Measurements from ENCODE around the gene CCDC120.
A peak's percentile ranks its signal among the peaks of the same experiment; 100 is the strongest.

CCDC120 gene

DNA sequence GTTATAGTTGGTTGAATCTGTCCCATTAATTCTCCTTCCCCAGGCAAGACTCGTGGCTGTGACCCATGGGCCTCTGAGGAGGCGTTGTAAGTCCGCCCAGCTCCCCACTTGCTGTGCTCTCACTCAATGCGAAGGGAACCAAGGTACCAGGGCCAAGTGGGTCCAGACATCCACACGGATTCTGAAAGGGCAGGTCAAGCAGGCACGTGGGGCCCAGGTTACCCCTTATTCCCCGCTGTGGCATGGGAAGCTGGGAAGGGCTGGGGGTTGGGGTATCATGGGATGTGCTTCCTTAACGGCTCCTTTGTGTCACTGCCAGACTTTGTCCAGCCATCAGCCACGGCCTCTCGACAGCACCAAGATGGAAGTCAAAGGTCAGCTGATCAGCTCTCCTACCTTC, 3.1 kb downstream of the CCDC120 start:
- no peak for DNase-seq (ENCODE audit: low read depth in 2 of 2)

- DNase-seq (ENCODE audit: low read depth in 2 of 2): no peak
Observed at GRCh38 chrX:49063715-49064114, 4.9 kb downstream of the CCDC120 start.

GRCh38 chrX:49064303-49064702, 5.5 kb downstream of the CCDC120 start:
- no peak for DNase-seq (ENCODE audit: low read depth in 2 of 2)

- no peak for DNase-seq (ENCODE audit: low read depth in 2 of 2)
Observed at GRCh38 chrX:49064735-49065134, 5.9 kb downstream of the CCDC120 start.

GRCh38 chrX:49066278-49066677, 7.5 kb downstream of the CCDC120 start:
- DNase-seq (ENCODE audit: low read depth in 2 of 2): no peak

DNA sequence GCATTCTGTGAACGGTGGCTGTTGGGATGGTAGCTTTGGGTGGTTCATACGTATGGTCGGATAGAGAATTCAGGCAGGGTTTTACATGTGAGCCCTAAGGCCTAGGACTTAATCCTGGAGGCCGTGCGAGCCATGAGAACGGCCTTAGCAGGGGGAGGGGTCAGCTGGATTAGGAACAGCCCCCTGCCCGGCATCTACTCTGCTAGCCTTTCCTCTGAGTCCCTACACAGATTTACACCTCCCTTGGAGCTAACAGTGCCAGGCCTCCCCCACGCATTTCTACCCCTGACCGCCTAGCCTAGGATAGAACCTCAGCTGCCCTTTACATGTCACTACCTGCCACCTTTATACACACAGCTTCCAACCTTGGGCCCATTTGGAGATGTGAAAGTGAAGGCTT, 7.9 kb downstream of the CCDC120 start:
- no peak for DNase-seq (ENCODE audit: low read depth in 2 of 2)

GRCh38 chrX:49067285-49068120, 8.7 kb downstream of the CCDC120 start:
- no peak for DNase-seq (ENCODE audit: low read depth in 2 of 2)

GRCh38 chrX:49069038-49069437, 10.2 kb downstream of the CCDC120 start:
- no peak for DNase-seq (ENCODE audit: low read depth in 2 of 2)

- DNase-seq (ENCODE audit: low read depth in 2 of 2): no peak
Observed at GRCh38 chrX:49070988-49071387, 12.2 kb downstream of the CCDC120 start.

DNA sequence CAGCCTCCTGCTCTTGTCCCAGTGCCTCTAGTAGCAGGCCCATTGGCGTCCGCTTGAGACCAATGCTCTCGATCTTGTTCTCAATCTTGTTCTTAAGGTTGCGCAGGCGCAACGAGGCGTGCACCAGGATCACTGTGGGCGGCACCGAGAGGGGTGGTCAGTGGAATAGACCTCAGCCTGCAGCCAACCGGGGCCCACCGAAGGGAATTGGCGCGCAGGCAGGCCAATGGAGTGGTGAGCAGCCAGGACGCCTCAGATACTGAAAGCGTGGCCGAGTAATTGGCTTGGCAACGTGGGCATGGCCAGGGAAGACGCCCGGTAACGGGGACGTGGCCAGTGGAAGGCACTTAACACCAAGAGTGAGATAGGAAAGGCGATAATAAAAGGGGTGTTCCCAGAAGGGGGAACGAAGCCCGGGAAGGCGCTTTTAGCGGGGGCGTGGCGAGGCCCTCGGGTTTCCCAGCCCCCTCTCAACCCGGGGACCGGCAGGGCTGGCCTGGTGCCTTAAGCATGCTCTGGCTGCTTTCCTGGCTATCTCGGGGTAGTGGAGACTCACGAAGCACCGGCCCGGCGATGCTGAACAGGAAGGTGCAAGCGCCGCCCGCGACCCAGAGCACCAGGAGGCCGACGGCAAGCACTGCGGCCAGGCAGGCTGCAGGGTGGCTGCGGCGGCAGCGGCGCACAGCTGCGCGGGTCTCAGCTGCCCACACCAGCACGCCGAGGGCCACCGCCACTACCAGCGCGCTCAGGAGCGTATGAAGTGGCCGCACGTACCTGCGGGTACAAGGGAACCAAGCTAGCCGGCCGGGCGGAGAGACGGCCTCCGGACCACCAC, 13.3 kb downstream of the CCDC120 start:
- DNase-seq (ENCODE audit: low read depth in 2 of 2): no peak

DNA sequence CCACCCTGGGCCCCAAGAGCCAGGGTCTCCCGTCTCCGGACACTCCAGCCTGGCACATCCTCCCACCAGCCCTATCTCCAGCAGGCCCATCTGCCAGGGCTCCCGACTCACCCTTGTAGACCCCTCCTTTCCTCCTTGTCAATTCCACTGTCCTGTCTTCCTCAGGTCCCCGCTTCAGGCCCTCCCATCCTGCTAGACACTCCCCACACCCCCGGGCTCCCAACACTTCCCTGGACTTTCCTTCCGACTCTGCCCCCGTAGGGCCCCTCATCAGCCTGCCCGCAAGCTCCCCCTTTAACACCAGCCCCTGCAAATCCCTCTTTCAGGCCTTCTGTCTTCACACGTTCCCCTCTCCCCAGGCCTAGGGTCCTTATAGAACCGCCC, 13.9 kb downstream of the CCDC120 start:
- DNase-seq (ENCODE audit: low read depth in 2 of 2): no peak

DNA sequence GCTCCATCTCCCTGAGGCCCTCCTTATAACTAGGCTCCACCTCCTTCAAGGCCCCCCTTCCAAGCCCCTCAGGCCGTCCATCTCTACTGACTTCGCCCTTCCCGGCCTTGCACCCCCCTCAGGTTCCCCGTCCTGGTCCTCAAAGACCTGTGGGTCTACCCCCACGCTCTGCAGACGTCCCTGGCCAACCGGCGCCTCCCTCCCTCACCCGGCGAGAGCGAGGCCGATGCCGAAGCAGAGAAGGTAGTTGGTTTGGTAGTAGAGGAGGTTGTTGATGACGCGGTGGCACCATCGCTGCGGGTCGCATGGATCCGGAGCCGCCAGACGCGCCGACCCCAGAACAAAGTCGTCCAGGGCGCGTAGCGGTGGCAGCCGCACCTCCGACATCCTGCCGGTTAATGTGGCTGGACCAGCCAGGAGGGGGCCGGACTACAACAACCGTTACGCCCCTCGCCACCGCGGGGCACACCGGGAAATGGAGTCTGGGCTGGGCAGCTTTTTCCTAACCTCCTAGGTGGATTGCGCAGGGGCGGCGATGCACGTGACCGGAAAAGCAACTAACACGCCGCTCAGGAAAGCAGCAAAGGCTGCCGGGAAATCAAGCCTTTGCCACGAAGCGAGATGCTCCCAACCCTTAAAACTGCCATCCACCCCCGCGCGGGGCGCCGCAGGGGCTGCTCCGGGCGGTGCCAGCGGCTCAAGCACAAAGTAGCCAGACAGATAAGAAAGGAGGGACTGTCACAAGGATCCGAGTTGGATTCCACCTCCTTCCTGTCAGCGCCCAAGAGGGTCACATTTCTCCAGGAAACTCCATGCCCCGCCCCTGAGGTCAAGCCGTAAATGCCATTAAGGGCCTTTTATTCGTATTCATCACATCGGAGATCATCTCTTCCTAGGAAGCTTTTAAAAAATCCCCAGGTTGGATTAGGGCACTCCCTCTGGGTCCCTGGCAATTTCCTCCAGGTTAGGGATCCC, 15.1 kb downstream of the CCDC120 start, which contains the start of gene PRAF2:
Gene PRAF2, minus strand, starts transcription at position 402 of the 975 bp plus-strand sequence. Its CDS starts 15 bp downstream, at position 387.
- DNase-seq (ENCODE audit: low read depth in 2 of 2): peak; percentile 74 to 82

- DNase-seq (ENCODE audit: low read depth in 2 of 2): no peak
Observed at GRCh38 chrX:49075347-49075746, 16.5 kb downstream of the CCDC120 start.

- DNase-seq (ENCODE audit: low read depth in 2 of 2): no peak
Observed at GRCh38 chrX:49077941-49078340, 19.1 kb downstream of the CCDC120 start.

DNA sequence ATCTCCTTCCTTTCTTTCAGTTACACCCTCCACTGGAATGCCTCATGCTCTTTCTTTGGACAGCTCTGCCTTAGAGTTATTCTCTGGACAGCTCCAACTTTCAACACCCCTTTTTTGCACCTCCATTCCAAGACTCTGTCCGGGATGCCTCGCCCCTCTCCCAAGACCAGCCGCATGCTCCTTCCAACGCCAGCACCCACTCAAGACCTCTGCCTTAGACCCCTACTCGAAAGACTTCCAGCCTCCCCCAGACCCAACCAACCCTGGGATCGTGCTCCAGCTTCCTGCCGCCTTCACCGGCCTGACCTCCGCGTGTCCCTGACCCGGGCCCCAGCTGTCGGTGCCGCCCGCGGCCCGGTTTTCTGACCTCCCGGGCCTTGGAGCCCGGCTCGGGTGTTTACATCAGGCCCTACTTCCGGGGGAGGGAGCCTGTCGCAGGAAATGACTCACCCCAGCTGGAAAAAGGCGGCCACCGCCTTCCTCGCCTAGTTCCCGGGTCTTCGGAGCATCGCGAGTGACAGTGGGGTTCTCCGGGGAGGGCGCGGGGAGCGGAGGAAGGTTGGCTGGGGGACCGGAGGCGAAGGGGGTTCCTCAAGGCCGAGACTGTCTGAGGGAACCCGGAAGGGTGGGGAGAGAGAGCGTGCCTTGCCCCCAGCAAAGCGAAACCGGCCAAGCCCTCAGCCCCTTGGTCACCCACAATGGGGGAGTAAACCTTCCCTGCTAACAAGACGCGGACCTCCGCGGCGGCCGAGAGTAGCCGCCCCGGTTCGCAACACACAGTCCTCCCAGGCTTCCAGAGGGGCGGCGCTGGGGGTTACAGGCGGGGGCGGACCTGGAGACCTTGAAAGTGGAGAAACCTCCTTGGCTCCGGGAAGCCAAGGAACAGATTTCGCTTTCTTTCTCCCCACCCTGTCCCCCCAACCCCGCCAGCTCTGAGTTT, 21.0 kb downstream of the CCDC120 start, which contains the start of gene WDR45:
Gene WDR45, minus strand, starts transcription at position 399 of the 940 bp plus-strand sequence. CDS start 1,792 bp downstream, outside the sequence.
- DNase-seq (ENCODE audit: low read depth in 2 of 2): peak; percentile 54 to 58

DNA sequence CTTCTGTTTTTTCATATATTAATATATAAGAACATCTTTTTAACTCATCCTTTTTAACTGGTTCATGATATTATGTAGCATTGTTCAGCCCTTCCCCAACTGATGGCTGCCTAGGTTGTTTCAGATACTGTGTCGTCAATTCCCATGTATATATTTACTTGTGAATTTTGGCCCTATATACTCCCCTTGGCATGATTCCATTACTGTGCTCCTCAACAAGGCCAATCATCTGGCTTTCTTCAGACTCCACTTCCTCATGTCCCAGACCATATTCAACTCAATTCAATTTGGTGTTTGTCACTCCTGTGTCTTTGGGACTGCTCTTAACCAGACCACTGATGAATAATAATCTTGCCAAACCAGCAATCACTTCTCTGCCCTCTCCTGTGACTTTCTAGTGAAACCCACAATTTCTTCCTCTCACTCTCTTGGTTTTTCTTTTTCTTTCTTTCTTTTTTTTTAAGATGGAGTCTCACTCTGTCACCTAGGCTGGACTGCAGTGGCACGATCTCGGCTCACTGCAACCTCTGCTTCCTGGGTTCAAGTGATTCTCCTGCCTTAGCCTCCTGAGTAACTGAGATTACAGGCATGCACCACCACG, 23.6 kb downstream of the CCDC120 start:
- DNase-seq (ENCODE audit: low read depth in 2 of 2): no peak

DNA sequence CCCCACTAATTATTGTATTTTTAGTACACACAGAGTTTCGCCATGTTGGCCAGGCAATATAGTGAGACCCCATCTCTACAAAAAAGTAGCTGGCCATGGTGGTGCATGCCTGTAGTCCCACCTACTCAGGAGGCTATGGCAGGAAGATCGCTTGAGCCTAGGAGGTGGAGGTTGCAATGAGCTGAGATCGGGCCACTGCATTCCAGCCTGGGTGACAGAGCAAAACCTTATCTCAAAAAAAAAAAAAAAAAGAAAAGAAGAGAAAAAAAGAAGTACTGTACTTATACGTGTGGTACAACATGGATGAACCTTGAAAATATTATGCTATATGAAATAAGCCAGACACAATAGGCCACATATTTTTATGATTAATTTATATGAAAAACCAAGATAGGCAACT, 30.8 kb downstream of the CCDC120 start:
- no peak for DNase-seq (ENCODE audit: low read depth in 2 of 2)

DNA sequence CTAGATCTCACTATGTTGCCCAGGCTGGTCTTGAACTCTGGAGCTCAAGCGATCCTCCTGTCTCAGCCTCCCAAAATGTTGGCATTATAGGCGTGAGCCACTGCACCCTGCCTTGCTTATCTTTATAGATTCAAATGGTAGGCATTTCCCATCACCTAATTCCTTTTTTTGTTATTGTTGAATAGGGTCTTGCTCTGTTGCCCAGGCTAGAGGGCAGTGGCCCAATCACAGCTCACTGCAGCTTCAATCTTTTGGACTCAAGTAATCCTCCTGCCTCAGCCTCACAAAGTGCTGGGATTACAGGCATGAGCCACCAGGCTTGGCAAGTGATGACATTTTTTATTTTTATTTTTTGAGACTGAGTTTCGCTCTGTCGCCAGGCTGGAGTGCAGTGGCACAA, 37.6 kb downstream of the CCDC120 start:
- no peak for DNase-seq (ENCODE audit: low read depth in 2 of 2)

DNA sequence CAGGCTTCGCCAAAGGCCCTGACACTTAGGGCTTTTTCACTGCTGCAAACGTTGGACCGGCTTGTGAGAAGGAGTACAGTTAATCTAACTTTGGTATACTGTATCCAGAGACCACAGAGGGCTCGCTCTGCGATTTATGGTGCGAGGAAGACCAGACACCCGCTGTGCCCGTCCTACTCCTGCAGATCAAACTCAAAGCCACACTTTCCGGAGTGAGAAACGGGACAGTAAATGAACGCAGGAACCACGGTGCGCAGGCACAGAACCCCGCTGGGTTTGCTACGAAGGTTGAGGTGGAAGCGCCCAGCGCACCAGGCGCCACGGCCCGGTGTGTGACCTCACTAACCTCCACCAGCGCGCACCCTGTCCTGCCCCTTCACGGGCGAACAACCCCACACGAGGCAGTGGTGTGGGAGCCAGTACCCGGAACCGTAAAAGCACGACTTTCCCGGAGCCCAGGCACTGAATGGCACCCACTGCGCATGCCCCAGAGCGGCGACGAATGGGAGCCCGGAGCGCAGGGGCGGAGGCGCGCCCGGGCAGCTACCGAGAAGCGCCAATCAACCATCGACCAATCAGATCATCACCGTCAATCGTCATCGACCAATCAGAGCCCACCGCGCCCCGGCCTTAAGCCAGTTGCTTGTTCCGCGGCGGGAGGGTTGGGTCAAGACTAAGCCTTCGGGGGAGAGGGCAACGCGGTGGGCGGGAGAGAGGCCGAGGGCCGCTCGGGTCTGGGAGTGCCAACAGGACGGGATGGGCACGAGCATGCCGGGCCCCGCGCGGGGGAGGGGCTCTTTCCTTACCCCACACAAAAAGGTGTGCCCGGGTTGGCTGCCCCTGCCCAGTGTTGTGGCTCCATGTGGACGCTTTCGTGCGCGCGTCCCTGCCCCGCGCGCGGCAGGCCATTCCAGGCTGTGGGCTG, 42.2 kb downstream of the CCDC120 start:
- peak; percentile 73 to 79 for DNase-seq (ENCODE audit: low read depth in 2 of 2)
